ENCODE results near the gene P3H2.

P3H2 gene

GRCh38 chr3:189941679-189942078, 179.0 kb downstream of the P3H2 start:
- no peak for DNase-seq

GRCh38 chr3:189941125-189941524, 179.6 kb downstream of the P3H2 start:
- DNase-seq = no peak

- no peak for DNase-seq
These were observed 183.2 kb downstream of the P3H2 start for GRCh38 chr3:189937302-189938127.

GRCh38 chr3:189936201-189936945, 184.3 kb downstream of the P3H2 start:
- no peak for DNase-seq

GRCh38 chr3:189927975-189928895, 192.5 kb downstream of the P3H2 start:
- DNase-seq = no peak

- no peak for DNase-seq
These were observed 198.9 kb downstream of the P3H2 start for GRCh38 chr3:189921770-189922169.

- no peak for DNase-seq
These were observed 205.9 kb downstream of the P3H2 start for GRCh38 chr3:189914799-189915198.

GRCh38 chr3:189911001-189911400, 209.7 kb downstream of the P3H2 start:
- DNase-seq = no peak

- no peak for DNase-seq
These were observed 211.1 kb downstream of the P3H2 start for GRCh38 chr3:189909573-189909972.

GRCh38 chr3:189909139-189909538, 211.6 kb downstream of the P3H2 start:
- no peak for DNase-seq

GRCh38 chr3:189908646-189909045, 212.1 kb downstream of the P3H2 start:
- DNase-seq = no peak

GRCh38 chr3:189907803-189908202, 212.9 kb downstream of the P3H2 start:
- no peak for DNase-seq
